Hematopoietic multipotent progenitor cell treated with erythropoietin and hydrocortisone succinate and interleukin-3 and kit ligand, for 17 days (in vitro differentiated cells): ENCODE results near the gene NSFL1C.
"Not testable (repeated sequence)": the region's sequence is repeated elsewhere in the genome, so short reads cannot be mapped to it uniquely, and the experiment has no call there.

Source experiments
- DNase-seq: peaks from one replicate; pipeline ENCODE4 v3.0.0-alpha.2; 2015; ENCODE audit warnings: low spot score

Gene NSFL1C

GRCh38 chr20:1423625-1424106 lies 43.0 kb downstream of the NSFL1C start:
- DNase-seq = peak; percentile 44

- DNase-seq = no peak
These were observed 43.4 kb downstream of the NSFL1C start for GRCh38 chr20:1423206-1423605.

- DNase-seq = no peak
These were observed 43.9 kb downstream of the NSFL1C start for GRCh38 chr20:1422753-1423152.

GRCh38 chr20:1420066-1420465 lies 46.6 kb downstream of the NSFL1C start:
- no peak for DNase-seq

- DNase-seq = no peak
These were observed 48.3 kb downstream of the NSFL1C start for GRCh38 chr20:1418350-1418749.

GRCh38 chr20:1417790-1418189 lies 48.9 kb downstream of the NSFL1C start:
- DNase-seq = no peak

GRCh38 chr20:1417273-1417672 lies 49.4 kb downstream of the NSFL1C start:
- DNase-seq = no peak

- DNase-seq = no peak
These were observed 50.8 kb downstream of the NSFL1C start for GRCh38 chr20:1415667-1416468.

GRCh38 chr20:1414982-1415381 lies 51.7 kb downstream of the NSFL1C start:
- DNase-seq = no peak

GRCh38 chr20:1405801-1406200 lies 60.8 kb downstream of the NSFL1C start:
- DNase-seq = no peak

- no peak for DNase-seq
These were observed 63.0 kb downstream of the NSFL1C start for GRCh38 chr20:1403624-1404023.

- DNase-seq = no peak
These were observed 64.5 kb downstream of the NSFL1C start for GRCh38 chr20:1402149-1402548.

GRCh38 chr20:1401451-1401907 lies 65.2 kb downstream of the NSFL1C start:
- DNase-seq = no peak

- not testable (repeated sequence) for DNase-seq
These were observed 66.8 kb downstream of the NSFL1C start for GRCh38 chr20:1399678-1400366.

GRCh38 chr20:1398185-1398584 lies 68.5 kb downstream of the NSFL1C start:
- DNase-seq = not testable (repeated sequence)

GRCh38 chr20:1397710-1398109 lies 68.9 kb downstream of the NSFL1C start:
- DNase-seq = no peak

GRCh38 chr20:1396702-1397101 lies 69.9 kb downstream of the NSFL1C start:
- DNase-seq = no peak

GRCh38 chr20:1396264-1396663 lies 70.4 kb downstream of the NSFL1C start:
- DNase-seq = no peak

GRCh38 chr20:1394686-1395085 lies 72.0 kb downstream of the NSFL1C start:
- no peak for DNase-seq

- no peak for DNase-seq
These were observed 73.2 kb downstream of the NSFL1C start for GRCh38 chr20:1393507-1393882.

GRCh38 chr20:1392693-1393506 lies 73.7 kb downstream of the NSFL1C start, which contains the start of gene FKBP1A:
TSS of gene FKBP1A (minus strand) at chr20:1393054. CDS start at chr20:1392998, 56 bp downstream.
- peak; percentile 81 for DNase-seq

GRCh38 chr20:1392443-1392692 lies 74.3 kb downstream of the NSFL1C start:
- DNase-seq = peak; percentile 10
